ENCODE measurements around the gene FGFBP3. TPM values are rescaled to one million over a fixed set of nuclear protein-coding genes. Genes with fewer than 3 reads are reported as not detected.

FGFBP3 gene
- polyA plus RNA-seq, 1 experiment: 0.22 TPM

- CTCF ChIA-PET: interaction anchor here (0.6 to 1.1 kb wide), 3 partner anchors 14 to 167 kb away, joined by 3 read pairs; no protein-coding TSS in a partner anchor
- no peak overlapping the region for H3K4me3 ChIP-seq (ENCODE audit: low read depth, low read length)
- H3K36me3 ChIP-seq (ENCODE audit: control insufficient read depth, insufficient read depth, low read length): no peaks in the 10 kb centered on the region
- no peak for DNase-seq (ENCODE audit: low read depth)
- TF ChIP-seq, protein P1, sequence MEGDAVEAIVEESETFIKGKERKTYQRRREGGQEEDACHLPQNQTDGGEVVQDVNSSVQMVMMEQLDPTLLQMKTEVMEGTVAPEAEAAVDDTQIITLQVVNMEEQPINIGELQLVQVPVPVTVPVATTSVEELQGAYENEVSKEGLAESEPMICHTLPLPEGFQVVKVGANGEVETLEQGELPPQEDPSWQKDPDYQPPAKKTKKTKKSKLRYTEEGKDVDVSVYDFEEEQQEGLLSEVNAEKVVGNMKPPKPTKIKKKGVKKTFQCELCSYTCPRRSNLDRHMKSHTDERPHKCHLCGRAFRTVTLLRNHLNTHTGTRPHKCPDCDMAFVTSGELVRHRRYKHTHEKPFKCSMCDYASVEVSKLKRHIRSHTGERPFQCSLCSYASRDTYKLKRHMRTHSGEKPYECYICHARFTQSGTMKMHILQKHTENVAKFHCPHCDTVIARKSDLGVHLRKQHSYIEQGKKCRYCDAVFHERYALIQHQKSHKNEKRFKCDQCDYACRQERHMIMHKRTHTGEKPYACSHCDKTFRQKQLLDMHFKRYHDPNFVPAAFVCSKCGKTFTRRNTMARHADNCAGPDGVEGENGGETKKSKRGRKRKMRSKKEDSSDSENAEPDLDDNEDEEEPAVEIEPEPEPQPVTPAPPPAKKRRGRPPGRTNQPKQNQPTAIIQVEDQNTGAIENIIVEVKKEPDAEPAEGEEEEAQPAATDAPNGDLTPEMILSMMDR (IDR thresholded peaks at IDR 0.05; ENCODE audit: insufficient read depth, low read depth, low read length): no peak
- POLR2A ChIA-PET: interaction anchor here (0.7 kb wide), 1 partner anchor 504 kb away, joined by 6 read pairs; no protein-coding TSS in a partner anchor
- no peaks in the 10 kb centered on the region; the same call in 1 of the 2 replicates for H3K27me3 ChIP-seq (ENCODE audit: control insufficient read depth, insufficient read depth, low read length)
These were observed 1.2 kb upstream of the FGFBP3 start for GRCh38 chr10:91910467-91910866.

DNA sequence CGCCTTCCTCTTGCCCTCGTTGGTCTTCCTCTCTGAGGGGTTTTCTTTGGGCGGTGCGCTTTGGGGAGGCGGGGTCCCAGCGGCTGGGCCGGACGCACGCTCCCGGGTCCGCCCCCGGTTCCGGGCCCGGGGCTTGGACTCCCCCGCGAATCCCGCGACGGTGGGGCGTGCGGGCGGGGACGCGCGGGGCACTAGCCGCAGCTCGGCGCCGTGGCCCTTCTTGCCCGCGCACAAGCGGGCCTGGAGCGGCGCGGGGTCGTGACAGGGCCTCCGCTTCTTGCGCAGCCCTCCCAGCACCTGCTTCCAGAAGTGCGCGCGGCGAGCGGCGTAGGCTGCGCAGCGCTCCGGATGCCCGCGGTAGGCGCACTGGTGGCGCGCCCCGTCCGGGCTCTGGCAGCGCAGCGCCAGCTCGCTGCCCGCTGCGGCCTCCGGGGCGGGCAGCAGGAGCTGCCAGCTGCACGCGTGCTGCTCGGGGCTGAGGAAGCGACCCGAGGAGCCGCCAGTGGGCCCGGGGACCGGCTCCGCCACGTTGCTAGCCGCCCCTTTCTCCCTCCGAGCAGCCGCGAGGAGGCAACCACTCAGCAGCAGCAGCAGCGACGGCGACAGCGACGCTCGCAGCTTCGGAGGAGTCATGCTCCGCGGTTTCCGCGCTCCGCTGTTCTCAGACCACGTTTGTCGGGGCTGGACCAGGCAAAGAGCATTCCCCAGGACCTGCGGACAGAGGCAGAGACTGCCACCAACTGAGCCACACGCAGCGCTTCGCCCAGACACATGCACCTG lies 759 bp downstream of the FGFBP3 start:
- ChIA-PET CTCF (interaction anchor here (0.6 to 1.2 kb wide), 10 partner anchors 9 to 1047 kb away, joined by 3 to 4 read pairs (median 3); partner anchors contain the start of gene BTAF1), POLR2A (interaction anchor here (0.6 kb wide), 1 partner anchor 39 kb away, joined by 3 read pairs; no protein-coding TSS in a partner anchor)
- TF ChIP-seq, protein P1 (IDR thresholded peaks at IDR 0.05; ENCODE audit: insufficient read depth, low read depth, low read length): peak; percentile 44; the same call in 1 of the 2 replicates
- Histone ChIP-seq H3K27me3 (ENCODE audit: control insufficient read depth, insufficient read depth, low read length) (no peaks in the 10 kb centered on the region; the same call in 1 of the 2 replicates), H3K4me3 (ENCODE audit: low read depth, low read length) (peak overlapping the region; percentile 53), H3K36me3 (ENCODE audit: control insufficient read depth, insufficient read depth, low read length) (no peaks in the 10 kb centered on the region)
- no peak for DNase-seq (ENCODE audit: low read depth)

- TF ChIP-seq, protein P1 (IDR thresholded peaks at IDR 0.05; ENCODE audit: insufficient read depth, low read depth, low read length): no peak
- H3K36me3 ChIP-seq (ENCODE audit: control insufficient read depth, insufficient read depth, low read length): no peaks in the 10 kb centered on the region
- H3K4me3 ChIP-seq (ENCODE audit: low read depth, low read length): peak overlapping the region; percentile 53
- ChIA-PET CTCF (interaction anchor here (0.7 to 1.2 kb wide), 8 partner anchors 10 to 214 kb away, joined by 3 to 4 read pairs (median 3); no protein-coding TSS in a partner anchor), POLR2A (no interaction called here)
- no peaks in the 10 kb centered on the region; the same call in 1 of the 2 replicates for H3K27me3 ChIP-seq (ENCODE audit: control insufficient read depth, insufficient read depth, low read length)
- no peak for DNase-seq (ENCODE audit: low read depth)
These were observed 1.4 kb downstream of the FGFBP3 start for GRCh38 chr10:91907914-91908336.

DNA sequence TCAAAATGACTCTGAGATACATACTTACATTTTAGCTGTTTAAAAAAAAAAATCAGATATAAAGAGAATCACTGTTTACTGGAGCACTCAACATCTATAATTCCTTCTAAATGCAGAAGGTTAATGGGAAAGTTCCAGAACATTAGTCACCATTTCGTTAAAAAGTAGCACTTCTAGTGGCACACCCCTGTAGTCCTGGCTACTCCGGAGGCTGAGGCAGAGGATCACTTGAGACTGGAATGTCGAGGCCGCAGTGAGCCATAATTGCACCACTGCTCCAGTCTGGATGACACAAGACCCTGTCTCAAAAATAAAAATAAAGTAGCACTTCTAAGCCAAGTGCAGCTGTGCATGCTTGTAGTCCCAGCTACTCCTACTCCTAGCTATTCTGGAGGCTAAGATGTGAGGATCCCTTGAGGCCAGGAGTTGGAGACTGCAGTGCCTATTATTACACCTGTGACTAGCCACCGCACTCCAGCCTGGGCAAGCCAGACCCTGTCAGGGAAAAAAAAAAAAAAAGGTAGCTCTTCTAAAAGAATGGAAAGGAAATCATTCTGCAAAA lies 2.2 kb downstream of the FGFBP3 start:
- ChIA-PET CTCF (interaction anchor here (0.7 to 0.8 kb wide), 2 partner anchors 25 to 139 kb away, joined by 3 read pairs; no protein-coding TSS in a partner anchor), POLR2A (no interaction called here)
- no peak for DNase-seq (ENCODE audit: low read depth)
- Histone ChIP-seq H3K27me3 (ENCODE audit: control insufficient read depth, insufficient read depth, low read length) (no peaks in the 10 kb centered on the region; the same call in 1 of the 2 replicates), H3K4me3 (ENCODE audit: low read depth, low read length) (no peak overlapping the region), H3K36me3 (ENCODE audit: control insufficient read depth, insufficient read depth, low read length) (no peaks in the 10 kb centered on the region)
- TF ChIP-seq, protein P1 (IDR thresholded peaks at IDR 0.05; ENCODE audit: insufficient read depth, low read depth, low read length): no peak
